ENCODE results near the gene C12orf57. TPM values are rescaled to one million over a fixed set of nuclear protein-coding genes. Genes with fewer than 3 reads are reported as not detected.

Gene C12orf57
- polyA plus RNA-seq, 2 of the 4 experiments (the other 2 are of a cell fraction) = 261 to 466 TPM

DNA sequence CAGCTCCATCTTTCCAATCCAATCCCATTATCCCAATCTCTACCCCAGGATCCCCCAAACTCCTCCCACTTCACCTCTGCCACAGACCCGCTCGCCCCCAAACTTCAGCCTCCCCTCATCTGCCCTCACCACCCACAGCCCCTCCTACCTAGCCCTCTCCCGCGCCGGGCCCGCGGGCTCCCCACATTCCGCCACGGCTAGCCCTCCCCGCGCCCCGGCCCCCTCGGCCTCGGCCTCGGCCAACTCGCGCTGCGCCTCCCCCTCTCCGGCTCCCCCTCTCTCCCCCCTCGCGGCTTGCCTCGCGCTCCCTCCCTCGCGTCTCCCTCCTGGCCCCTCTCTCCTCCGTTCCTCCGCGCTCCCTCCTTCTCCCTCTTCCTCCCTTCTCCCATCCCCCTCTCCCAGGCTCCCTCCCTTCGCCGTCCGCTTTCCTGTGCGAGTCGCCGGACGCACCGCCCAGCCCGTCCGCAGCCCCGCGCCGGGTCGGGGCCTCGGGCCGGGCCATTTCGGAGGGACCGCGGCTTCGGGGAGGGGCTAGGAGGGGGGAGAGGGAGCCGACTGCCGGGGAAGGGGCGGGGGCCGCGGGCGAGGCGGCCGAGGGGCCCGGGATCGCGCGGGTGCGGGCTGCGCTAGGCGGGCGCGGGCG, 16.3 kb upstream of the C12orf57 start, which contains the start of gene ATN1 (continued):
- TF ChIP-seq, protein P1, sequence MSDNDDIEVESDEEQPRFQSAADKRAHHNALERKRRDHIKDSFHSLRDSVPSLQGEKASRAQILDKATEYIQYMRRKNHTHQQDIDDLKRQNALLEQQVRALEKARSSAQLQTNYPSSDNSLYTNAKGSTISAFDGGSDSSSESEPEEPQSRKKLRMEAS (IDR thresholded peaks at IDR 0.05) = peak; percentile 54
- TF ChIP-seq PHF8 (IDR thresholded peaks at IDR 0.05; ENCODE audit: borderline replicate concordance, low read depth) (peak; percentile 48; the same call in 1 of the 2 replicates), NFE2L2 (conservative IDR thresholded peaks at IDR 0.05; ENCODE audit: low read length) (no peak), EP300 (IDR thresholded peaks at IDR 0.05) (no peak), CHD2 (IDR thresholded peaks at IDR 0.05; ENCODE audit: low read length, partially characterized antibody) (no peak)

DNA sequence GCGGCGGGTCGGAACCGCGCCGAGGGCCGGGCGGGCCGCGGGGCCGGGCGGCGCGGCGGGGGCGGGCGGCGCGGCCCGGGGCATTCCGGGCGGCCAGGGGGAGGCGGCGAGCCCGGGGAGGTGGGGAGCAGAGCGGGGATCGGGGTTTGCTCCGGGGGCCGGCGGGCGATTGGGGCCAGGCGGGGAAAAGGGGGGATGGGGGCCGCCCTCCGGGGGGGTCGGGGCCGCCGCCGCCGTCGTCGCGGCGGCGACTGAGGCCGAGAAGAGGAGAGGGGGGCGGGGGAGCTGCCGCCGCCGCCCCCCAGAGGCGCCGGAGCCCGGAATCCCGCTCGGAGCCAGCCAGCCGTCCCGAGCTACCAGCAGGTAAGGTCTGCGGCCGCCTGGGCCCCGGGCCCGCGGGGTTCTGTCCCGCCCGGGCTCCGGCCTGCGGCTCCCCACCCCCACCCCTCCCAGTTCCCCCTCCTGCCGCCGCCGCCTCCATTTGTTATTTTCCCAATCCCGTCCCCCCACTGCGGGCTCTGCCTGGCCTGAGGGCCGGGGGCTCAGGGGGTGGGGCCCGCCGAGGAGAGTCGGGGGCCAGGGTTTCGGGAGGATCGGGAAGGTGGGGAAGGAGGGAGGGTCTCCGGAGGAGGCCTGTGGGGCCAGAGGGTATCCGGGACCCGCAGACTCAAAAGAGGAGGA, 15.7 kb upstream of the C12orf57 start:
- ChIA-PET POLR2A (interaction anchor here (0.6 to 1.7 kb wide), 3 partner anchors 8 to 15 kb away, joined by 3 to 9 read pairs (median 3); no protein-coding TSS in a partner anchor), CTCF (interaction anchor here (3.2 to 18.2 kb wide), 4 partner anchors 14 to 58 kb away, joined by 11 to 370 read pairs (median 137); partner anchors contain the start of genes C12orf57, ENO2, PTPN6 and RNU7-1)
- WGBS (ENCODE audit: missing lambda C conversion rate) = 0% methylated on average over 10 of the region's 79 CpGs
- Histone ChIP-seq H3K9me3 (no peaks in the 10 kb centered on the region), H3K27ac (peak overlapping the region; percentile 99 to 100), H3K4me1 (peaks cover 54% of the 10 kb centered on the region), H3K4me2 (peak overlapping the region; percentile 74), H3K4me3 (peak overlapping the region; percentile 93)
- FAIRE-seq (no peak), DNase-seq (ENCODE audit: low read depth in 1 of 2, low spot score in 1 of 2) (no peak), ATAC-seq (no peak)
- peak in 1 of 2 experiments; percentile 28; a peak in 2 of 5 replicates for TF ChIP-seq JUN (IDR thresholded peaks at IDR 0.05)
- TF ChIP-seq, protein P2, sequence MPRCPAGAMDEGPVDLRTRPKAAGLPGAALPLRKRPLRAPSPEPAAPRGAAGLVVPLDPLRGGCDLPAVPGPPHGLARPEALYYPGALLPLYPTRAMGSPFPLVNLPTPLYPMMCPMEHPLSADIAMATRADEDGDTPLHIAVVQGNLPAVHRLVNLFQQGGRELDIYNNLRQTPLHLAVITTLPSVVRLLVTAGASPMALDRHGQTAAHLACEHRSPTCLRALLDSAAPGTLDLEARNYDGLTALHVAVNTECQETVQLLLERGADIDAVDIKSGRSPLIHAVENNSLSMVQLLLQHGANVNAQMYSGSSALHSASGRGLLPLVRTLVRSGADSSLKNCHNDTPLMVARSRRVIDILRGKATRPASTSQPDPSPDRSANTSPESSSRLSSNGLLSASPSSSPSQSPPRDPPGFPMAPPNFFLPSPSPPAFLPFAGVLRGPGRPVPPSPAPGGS (IDR thresholded peaks at IDR 0.05) = no peak

DNA sequence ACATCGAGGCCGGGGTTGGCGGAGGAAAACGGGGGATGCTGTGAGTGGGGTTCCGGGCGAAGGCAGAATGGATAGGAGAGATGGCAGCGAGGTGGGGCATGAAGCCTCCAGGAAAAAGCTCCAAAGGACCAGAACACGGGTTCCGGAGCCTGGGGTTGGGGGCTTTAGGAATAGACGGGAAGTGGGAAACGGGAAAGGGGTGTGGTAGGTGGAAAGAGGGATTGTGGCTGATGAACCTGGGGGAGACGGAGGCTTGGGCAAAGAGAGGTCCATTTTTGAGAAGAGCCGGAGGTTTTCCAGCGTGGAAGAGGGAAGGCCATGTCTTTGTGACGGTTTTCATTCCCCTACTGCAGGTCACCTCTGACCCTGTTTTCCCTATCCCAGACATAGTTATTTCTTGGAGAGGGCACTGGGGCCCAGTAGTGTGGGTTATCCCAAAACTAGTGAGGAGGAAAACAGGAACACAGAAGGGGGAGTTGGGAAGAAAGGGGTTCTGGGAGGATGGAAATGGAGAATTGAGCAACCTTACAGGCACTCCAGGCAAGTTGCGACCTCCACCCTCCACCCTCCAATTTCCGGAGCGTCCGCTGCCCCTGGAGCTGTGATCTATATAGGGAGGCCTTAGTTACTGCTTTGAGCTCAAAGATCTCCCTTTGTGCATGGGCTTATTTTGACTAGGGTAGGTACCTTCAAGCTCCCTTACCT, 15.0 kb upstream of the C12orf57 start:
- Histone ChIP-seq H3K4me1 (peaks cover 60% of the 10 kb centered on the region), H3K4me3 (peak overlapping the region; percentile 93), H3K9me3 (no peaks in the 10 kb centered on the region), H3K27ac (peak overlapping the region; percentile 99 to 100), H3K4me2 (peak overlapping the region; percentile 74)
- ATAC-seq (no peak), DNase-seq (ENCODE audit: low read depth in 1 of 2, low spot score in 1 of 2) (no peak), FAIRE-seq (no peak)
- CTCF ChIA-PET = interaction anchor here (1.6 to 18.2 kb wide), 5 partner anchors 13 to 59 kb away, joined by 6 to 370 read pairs (median 91); partner anchors contain the start of genes C12orf57, ENO2, PTPN6 and RNU7-1
- POLR2A ChIA-PET = interaction anchor here (0.6 to 2.1 kb wide), 4 partner anchors 7 to 15 kb away, joined by 3 to 9 read pairs (median 4); partner anchors contain the start of genes C12orf57 and RNU7-1
- WGBS (ENCODE audit: missing lambda C conversion rate) = 15% methylated on average over 19 of the region's 19 CpGs
- TF ChIP-seq HDAC2 (IDR thresholded peaks at IDR 0.05) = no peak
- TF ChIP-seq PHF8 (IDR thresholded peaks at IDR 0.05; ENCODE audit: borderline replicate concordance, low read depth) = no peak
- TF ChIP-seq BHLHE40 (IDR thresholded peaks at IDR 0.05; ENCODE audit: low read depth, low read length) = no peak
- TF ChIP-seq, protein P3, sequence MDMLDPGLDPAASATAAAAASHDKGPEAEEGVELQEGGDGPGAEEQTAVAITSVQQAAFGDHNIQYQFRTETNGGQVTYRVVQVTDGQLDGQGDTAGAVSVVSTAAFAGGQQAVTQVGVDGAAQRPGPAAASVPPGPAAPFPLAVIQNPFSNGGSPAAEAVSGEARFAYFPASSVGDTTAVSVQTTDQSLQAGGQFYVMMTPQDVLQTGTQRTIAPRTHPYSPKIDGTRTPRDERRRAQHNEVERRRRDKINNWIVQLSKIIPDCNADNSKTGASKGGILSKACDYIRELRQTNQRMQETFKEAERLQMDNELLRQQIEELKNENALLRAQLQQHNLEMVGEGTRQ (IDR thresholded peaks at IDR 0.05) = no peak
- TF ChIP-seq ZSCAN20 (CRISPR knock-in tag; IDR thresholded peaks at IDR 0.05) = no peak
- TF ChIP-seq CEBPB (IDR thresholded peaks at IDR 0.05) = 0 out of 4 replicates have a peak, but pooled peaks of 1 of the 2 experiments have one; percentile 29
- no peak for TF ChIP-seq FOXS1 (CRISPR knock-in tag; IDR thresholded peaks at IDR 0.05)
- no peak for TF ChIP-seq MAFK (IDR thresholded peaks at IDR 0.05; ENCODE audit: partially characterized antibody)
- TF ChIP-seq, protein P4, sequence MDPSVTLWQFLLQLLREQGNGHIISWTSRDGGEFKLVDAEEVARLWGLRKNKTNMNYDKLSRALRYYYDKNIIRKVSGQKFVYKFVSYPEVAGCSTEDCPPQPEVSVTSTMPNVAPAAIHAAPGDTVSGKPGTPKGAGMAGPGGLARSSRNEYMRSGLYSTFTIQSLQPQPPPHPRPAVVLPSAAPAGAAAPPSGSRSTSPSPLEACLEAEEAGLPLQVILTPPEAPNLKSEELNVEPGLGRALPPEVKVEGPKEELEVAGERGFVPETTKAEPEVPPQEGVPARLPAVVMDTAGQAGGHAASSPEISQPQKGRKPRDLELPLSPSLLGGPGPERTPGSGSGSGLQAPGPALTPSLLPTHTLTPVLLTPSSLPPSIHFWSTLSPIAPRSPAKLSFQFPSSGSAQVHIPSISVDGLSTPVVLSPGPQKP (IDR thresholded peaks at IDR 0.05; ENCODE audit: low read depth, low read length) = no peak
- no peak for TF ChIP-seq ZFP36 (IDR thresholded peaks at IDR 0.05; ENCODE audit: borderline replicate concordance, partially characterized antibody)
- no peak for TF ChIP-seq ZC3H11A (IDR thresholded peaks at IDR 0.05)
- TF ChIP-seq FOSL2 (IDR thresholded peaks at IDR 0.05) = no peak
- no peak for TF ChIP-seq FOSL2 (CRISPR knock-in tag; IDR thresholded peaks at IDR 0.05)
- TF ChIP-seq JUN (IDR thresholded peaks at IDR 0.05) = 0 out of 5 replicates have a peak, but pooled peaks of 1 of the 2 experiments have one; percentile 17
- TF ChIP-seq, protein P5, sequence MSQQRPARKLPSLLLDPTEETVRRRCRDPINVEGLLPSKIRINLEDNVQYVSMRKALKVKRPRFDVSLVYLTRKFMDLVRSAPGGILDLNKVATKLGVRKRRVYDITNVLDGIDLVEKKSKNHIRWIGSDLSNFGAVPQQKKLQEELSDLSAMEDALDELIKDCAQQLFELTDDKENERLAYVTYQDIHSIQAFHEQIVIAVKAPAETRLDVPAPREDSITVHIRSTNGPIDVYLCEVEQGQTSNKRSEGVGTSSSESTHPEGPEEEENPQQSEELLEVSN (IDR thresholded peaks at IDR 0.05; ENCODE audit: borderline replicate concordance, low read depth) = no peak

Data from A549 (cell line).